Activated CD4-positive, alpha-beta T cell treated with anti-CD3 and anti-CD28 coated beads, Interleukin-2, amount 10 ng/mL, durations not matched to agents 24 days and 14 days (primary cell): ENCODE results near the gene RGS14. TPM values are rescaled to one million over a fixed set of nuclear protein-coding genes. Genes with fewer than 3 reads are reported as not detected.
"Not testable (repeated sequence)": the region's sequence is repeated elsewhere in the genome, so short reads cannot be mapped to it uniquely, and the experiment has no call there.

Experiments
- DNase-seq: peaks from one replicate; pipeline ENCODE4 v3.0.0; 2022
- H3K27ac Mint-ChIP-seq: one replicate; pipeline ENCODE4 v1.8.0; 2022; ENCODE audit warnings: mild to moderate bottlenecking, mixed read lengths
- H3K27me3 Mint-ChIP-seq: one replicate; pipeline ENCODE4 v1.8.0; 2022; ENCODE audit warnings: mixed read lengths
- H3K36me3 Mint-ChIP-seq: one replicate; pipeline ENCODE4 v1.8.0; 2022; ENCODE audit warnings: low read depth, mild to moderate bottlenecking, mixed read lengths
- H3K4me1 Mint-ChIP-seq: one replicate; pipeline ENCODE4 v1.8.0; 2021; ENCODE audit warnings: mixed read lengths
- H3K4me3 Mint-ChIP-seq: one replicate; pipeline ENCODE4 v1.8.0; 2022; ENCODE audit warnings: mild to moderate bottlenecking, moderate library complexity, mixed read lengths
- H3K9me3 Mint-ChIP-seq: one replicate; pipeline ENCODE4 v1.8.0; 2021; ENCODE audit warnings: mixed read lengths
- intact Hi-C: fragments of 100-400 bp; cut with micrococcal nuclease; formaldehyde crosslinking; loops from one replicate; pipeline ENCODE4 v1.15.1; 2023
- total RNA-seq: library from RNA; stranded (reverse); gene quantifications from 2 replicates; pipeline ENCODE4 v1.2.3, GENCODE V29; 2022

The RGS14 gene
- total RNA-seq, 1 donor from 2014 or later: 49.3 TPM

- H3K9me3 Mint-ChIP-seq: no peaks in the 10 kb centered on the region
- no peak within 1 kb of the TSS for H3K4me3 Mint-ChIP-seq
- intact Hi-C loops: loop anchor here (10.0 kb wide), 1 partner anchor 186 kb away; the partner anchor contains the start of gene TMED9
- no peaks in the 10 kb centered on the region for H3K36me3 Mint-ChIP-seq
- H3K27ac Mint-ChIP-seq: no peak within 1 kb of the TSS
- DNase-seq: no peak
- peaks cover 8% of the 10 kb centered on the region for H3K27me3 Mint-ChIP-seq
- peaks cover 20% of the 10 kb centered on the region for H3K4me1 Mint-ChIP-seq
Observed at GRCh38 chr5:177409043-177409801, 51.5 kb downstream of the RGS14 start, which contains the start of gene F12. F12 (minus strand) TSS chr5:177409564; CDS start chr5:177409527, 37 bp downstream.

GRCh38 chr5:177410575-177410974, 52.9 kb downstream of the RGS14 start:
- no peak for DNase-seq
- H3K27me3 Mint-ChIP-seq: peaks cover 8% of the 10 kb centered on the region
- no peak overlapping the region for H3K27ac Mint-ChIP-seq
- no peaks in the 10 kb centered on the region for H3K9me3 Mint-ChIP-seq
- H3K4me3 Mint-ChIP-seq: no peak overlapping the region
- no peaks in the 10 kb centered on the region for H3K36me3 Mint-ChIP-seq
- intact Hi-C loops: no loop called here
- peaks cover 24% of the 10 kb centered on the region for H3K4me1 Mint-ChIP-seq

- intact Hi-C loops: no loop called here
- H3K27ac Mint-ChIP-seq: no peak overlapping the region
- no peak for DNase-seq
Observed at GRCh38 chr5:177412603-177413233, 55.0 kb downstream of the RGS14 start.

GRCh38 chr5:177414481-177414880, 56.8 kb downstream of the RGS14 start:
- H3K9me3 Mint-ChIP-seq: no peaks in the 10 kb centered on the region

More at GRCh38 chr5:177412603-177413233, 55.0 kb downstream of the RGS14 start:
- H3K4me3 Mint-ChIP-seq: no peak overlapping the region
- H3K4me1 Mint-ChIP-seq: peaks cover 24% of the 10 kb centered on the region
- no peaks in the 10 kb centered on the region for H3K36me3 Mint-ChIP-seq
- no peaks in the 10 kb centered on the region for H3K9me3 Mint-ChIP-seq
- H3K27me3 Mint-ChIP-seq: peaks cover 2% of the 10 kb centered on the region

GRCh38 chr5:177417081-177417480, 59.4 kb downstream of the RGS14 start:
- intact Hi-C loops, H3K27ac Mint-ChIP-seq, H3K9me3 Mint-ChIP-seq, H3K27me3 Mint-ChIP-seq, H3K36me3 Mint-ChIP-seq, H3K4me3 Mint-ChIP-seq, DNase-seq: not testable (repeated sequence)
- H3K4me1 Mint-ChIP-seq: peaks cover 13% of the 10 kb centered on the region

More at GRCh38 chr5:177414481-177414880, 56.8 kb downstream of the RGS14 start:
- no peak overlapping the region for H3K27ac Mint-ChIP-seq
- H3K27me3 Mint-ChIP-seq: no peaks in the 10 kb centered on the region
- DNase-seq: no peak
- no peaks in the 10 kb centered on the region for H3K36me3 Mint-ChIP-seq
- H3K4me3 Mint-ChIP-seq: no peak overlapping the region
- intact Hi-C loops: no loop called here
- H3K4me1 Mint-ChIP-seq: peaks cover 24% of the 10 kb centered on the region

GRCh38 chr5:177419046-177419445, 61.3 kb downstream of the RGS14 start:
- H3K36me3 Mint-ChIP-seq: no peaks in the 10 kb centered on the region
- H3K4me1 Mint-ChIP-seq: peaks cover 4% of the 10 kb centered on the region
- DNase-seq: no peak
- H3K27me3 Mint-ChIP-seq: no peaks in the 10 kb centered on the region
- H3K4me3 Mint-ChIP-seq: no peak overlapping the region
- intact Hi-C loops: no loop called here
- no peaks in the 10 kb centered on the region for H3K9me3 Mint-ChIP-seq
- H3K27ac Mint-ChIP-seq: no peak overlapping the region

GRCh38 chr5:177420472-177420871, 62.7 kb downstream of the RGS14 start:
- peaks cover 12% of the 10 kb centered on the region for H3K4me1 Mint-ChIP-seq
- intact Hi-C loops, H3K36me3 Mint-ChIP-seq, H3K9me3 Mint-ChIP-seq, H3K4me3 Mint-ChIP-seq, H3K27me3 Mint-ChIP-seq, H3K27ac Mint-ChIP-seq, DNase-seq: not testable (repeated sequence)

GRCh38 chr5:177421062-177421798, 63.5 kb downstream of the RGS14 start:
- Mint-ChIP-seq H3K4me1 (peaks cover 17% of the 10 kb centered on the region), H3K36me3 (no peaks in the 10 kb centered on the region), H3K27me3 (no peaks in the 10 kb centered on the region), H3K27ac (no peak overlapping the region), H3K9me3 (no peaks in the 10 kb centered on the region), H3K4me3 (no peak overlapping the region)
- intact Hi-C loops: no loop called here
- no peak for DNase-seq

Other genes with a start within 250 kb of the RGS14 start
- 103 and 108 TPM in 2 replicates for gene NSD1, start 224.2 kb upstream of the RGS14 start, total RNA-seq
- gene RAB24, start 54.2 kb upstream of the RGS14 start, total RNA-seq: 18.3 and 22.2 TPM in 2 replicates
- 248 and 257 TPM in 2 replicates for gene PRELID1, start 54.1 kb upstream of the RGS14 start, total RNA-seq
- 9.1 and 11.7 TPM in 2 replicates for gene MXD3, start 46.0 kb upstream of the RGS14 start, total RNA-seq
- gene LMAN2, start 6.3 kb upstream of the RGS14 start, total RNA-seq: 105 and 108 TPM in 2 replicates
- not detected in 2 replicates for gene SLC34A1, start 26.5 kb downstream of the RGS14 start, total RNA-seq
- not detected in 2 replicates for gene PFN3, start 42.7 kb downstream of the RGS14 start, total RNA-seq
- 2.7 and 2.8 TPM in 2 replicates for gene F12, start 51.6 kb downstream of the RGS14 start, total RNA-seq
- gene GRK6, start 68.8 kb downstream of the RGS14 start, total RNA-seq: 136 and 149 TPM in 2 replicates
- gene PRR7, start 88.9 kb downstream of the RGS14 start, total RNA-seq: 13.6 TPM in 2 replicates
- gene DBN1, start 115.7 kb downstream of the RGS14 start, total RNA-seq: 22.0 and 23.5 TPM in 2 replicates
- gene PDLIM7, start 139.7 kb downstream of the RGS14 start, total RNA-seq: 64.9 and 65.3 TPM in 2 replicates
- 4.5 and 5.2 TPM in 2 replicates for gene DOK3, start 151.9 kb downstream of the RGS14 start, total RNA-seq
- 157 and 172 TPM in 2 replicates for gene DDX41, start 159.0 kb downstream of the RGS14 start, total RNA-seq
- gene FAM193B, start 196.6 kb downstream of the RGS14 start, total RNA-seq: 71.2 and 85.5 TPM in 2 replicates
- gene TMED9, start 234.3 kb downstream of the RGS14 start, total RNA-seq: 147 and 156 TPM in 2 replicates
- 26.5 and 27.7 TPM in 2 replicates for gene B4GALT7, start 242.2 kb downstream of the RGS14 start, total RNA-seq